Astrocyte of the hippocampus (primary cell): ENCODE measurements around the gene RRH.

Experiments
- DNase-seq: peaks from one replicate; pipeline ENCODE4 v3.0.0; 2011; ENCODE audit warnings: low read depth, low spot score

RRH gene

GRCh38 chr4:109887071-109887470, 59.3 kb downstream of the RRH start:
- no peak for DNase-seq

GRCh38 chr4:109890076-109890475, 62.3 kb downstream of the RRH start:
- DNase-seq = no peak
